Activated CD4-positive, alpha-beta T cell treated with anti-CD3 and anti-CD28 coated beads for 24 hours (primary cell): Measurements from ENCODE around the gene PSMD11.

Source experiments
- DNase-seq, 2 donors: peaks; one replicate each; pipeline ENCODE4 v3.0.0-alpha.2; 2020; ENCODE audit warnings: low read depth in 2 of 2

The PSMD11 gene

DNA sequence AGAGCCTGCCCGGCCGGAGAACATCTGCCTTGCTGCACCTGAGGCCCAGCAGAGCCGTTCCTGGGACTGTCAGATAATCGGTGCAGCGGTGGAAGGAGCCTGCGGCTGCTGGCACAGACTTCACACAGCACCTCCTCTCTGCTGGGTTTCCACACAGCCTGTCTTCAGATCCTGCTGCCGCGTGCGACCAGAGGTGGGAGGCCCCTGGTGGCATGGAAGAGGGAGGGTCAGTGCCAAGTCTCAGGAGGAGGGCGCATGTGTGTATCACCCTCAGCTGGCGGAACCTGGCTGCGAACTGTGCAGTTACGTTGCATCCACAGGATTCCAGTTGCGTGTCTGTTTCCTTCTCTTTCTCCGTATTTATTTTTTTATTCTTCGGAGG lies 45.8 kb downstream of the PSMD11 start:
- DNase-seq, result no peak

DNA sequence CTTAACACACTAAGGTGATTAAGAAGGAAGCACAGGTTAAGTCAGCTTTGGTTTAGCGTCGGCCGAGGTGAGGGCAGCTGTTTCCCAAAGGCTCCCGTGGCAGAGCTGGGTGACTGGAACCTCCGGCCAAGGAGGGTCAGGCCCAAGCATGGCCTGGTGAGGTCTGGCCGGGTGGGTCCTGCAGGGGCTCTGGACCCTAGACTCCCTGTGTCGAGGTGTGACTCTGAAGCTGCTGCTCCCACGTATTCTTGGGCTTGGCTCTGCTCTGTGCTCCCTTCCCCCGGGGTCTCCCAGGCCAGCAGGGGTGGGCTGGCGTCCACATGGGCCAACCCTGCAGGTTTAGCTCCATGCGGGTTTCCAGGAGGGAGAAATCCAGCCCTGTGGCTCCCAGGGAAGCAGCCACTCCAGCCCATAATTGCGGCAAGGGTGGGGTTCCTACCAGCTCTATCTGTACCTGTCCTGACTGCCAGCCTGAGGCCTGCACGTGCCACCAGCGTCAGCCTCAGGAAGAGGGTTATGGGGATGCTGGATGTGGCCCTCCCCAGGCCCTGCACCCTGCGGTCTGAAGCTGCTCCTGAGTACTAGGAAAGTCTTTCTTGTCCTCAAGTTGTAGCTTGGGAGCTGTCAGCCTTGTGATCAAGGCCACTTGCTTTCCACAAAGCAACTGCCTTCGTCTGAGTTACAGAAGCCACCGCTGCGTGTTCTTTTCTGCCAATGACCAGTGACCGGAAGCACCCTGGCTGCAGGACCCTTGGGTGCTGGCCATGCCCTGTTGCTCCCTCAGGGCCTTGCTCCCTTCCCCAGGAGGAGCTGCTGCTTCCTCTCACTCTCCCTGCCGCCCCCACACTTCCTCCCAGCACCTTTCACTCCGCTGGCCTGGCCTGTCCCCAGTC lies 47.3 kb downstream of the PSMD11 start:
- DNase-seq, result no peak

DNA sequence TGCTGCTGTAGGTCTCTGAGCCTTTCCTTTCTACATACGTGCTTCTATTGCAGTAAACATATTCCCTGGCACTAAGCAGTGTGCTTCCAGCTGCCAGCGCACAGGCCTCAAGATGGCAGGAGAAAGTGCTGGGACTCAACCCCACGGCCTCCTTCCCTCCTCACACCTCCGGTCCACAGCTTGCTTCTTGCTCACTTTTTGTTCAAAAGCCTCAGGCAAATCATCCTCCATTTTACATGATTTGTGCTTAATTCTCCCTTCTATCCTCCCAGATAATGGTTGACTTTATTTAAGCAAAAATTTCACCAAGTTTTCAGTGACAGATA lies 47.9 kb downstream of the PSMD11 start:
- DNase-seq, result no peak

DNA sequence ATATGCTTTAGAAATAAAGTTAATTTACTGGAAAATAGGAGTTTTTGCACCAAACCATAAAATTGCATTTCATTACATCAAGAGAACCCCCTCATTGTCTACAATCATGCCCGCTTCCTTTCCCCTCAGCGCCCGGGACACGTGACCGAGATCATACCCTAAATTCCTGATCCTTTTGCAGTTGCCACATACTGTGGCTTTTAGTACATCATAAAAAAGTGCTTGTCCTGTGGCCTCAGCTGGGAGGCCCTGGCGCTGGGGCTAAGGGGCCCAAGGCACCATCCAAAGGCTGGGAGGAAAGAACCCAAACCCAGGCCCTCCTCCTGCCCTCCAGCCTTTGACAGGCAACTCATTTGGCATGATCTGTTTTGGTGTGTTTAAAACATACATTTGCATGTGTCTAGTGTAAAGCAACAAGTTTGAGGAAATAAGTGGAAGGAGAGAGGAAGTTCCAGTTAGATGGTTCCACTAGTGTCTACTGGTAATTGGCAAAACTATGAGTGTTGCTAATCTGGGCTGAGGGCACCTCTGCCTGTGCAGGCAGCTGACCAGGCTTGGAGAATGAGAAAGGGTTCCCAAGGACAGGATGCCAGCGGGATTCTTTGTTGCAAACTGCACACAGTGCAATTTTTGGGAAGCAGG lies 48.5 kb downstream of the PSMD11 start:
- no peak for DNase-seq

DNA sequence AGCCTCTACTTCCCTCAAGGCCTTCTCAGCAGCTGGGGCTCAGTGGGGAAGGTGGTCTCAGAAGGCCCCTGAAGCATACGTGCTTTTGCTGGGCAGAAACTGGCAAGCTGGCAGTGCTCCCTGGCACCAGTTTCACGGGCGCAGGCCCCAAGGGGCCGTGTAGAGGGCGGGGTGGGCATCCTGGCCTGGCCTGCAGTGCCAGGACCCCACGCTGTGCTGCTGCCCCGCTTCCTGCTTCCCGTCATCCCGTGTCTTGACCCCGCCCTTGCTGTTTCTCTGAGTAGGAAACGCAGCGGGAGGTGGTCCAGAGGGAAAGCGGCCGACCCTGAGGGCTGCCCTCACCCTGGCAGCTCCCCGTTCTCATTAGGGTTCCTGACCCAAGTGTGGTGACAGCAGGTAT lies 49.3 kb downstream of the PSMD11 start:
- no peak for DNase-seq

DNA sequence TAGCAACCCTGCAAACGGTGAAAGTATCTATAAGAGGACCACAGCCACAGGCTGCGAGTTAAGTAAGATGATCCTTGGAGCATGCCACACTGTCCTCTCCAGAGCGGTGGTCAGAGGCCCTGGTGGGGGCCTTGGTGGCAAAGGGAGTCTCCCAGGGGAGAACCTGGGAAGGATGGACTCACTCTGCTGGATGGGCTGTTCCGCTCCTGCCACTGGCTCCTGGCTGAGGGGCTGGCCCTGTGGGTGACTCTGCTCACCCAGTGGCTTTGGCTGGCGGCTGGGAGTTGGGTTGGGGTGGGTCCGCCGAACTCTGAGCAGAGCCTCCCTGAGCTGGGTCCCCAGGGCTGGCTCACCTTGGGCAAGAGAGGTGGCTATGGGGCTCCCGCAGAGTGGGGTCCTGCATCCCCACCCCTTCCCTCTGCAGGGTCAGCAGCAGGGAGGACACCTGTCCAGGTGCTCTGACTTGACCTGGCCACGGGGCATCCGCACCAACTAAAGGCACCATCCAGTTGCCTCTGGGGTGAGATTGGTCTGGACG lies 49.7 kb downstream of the PSMD11 start:
- no peak for DNase-seq

DNA sequence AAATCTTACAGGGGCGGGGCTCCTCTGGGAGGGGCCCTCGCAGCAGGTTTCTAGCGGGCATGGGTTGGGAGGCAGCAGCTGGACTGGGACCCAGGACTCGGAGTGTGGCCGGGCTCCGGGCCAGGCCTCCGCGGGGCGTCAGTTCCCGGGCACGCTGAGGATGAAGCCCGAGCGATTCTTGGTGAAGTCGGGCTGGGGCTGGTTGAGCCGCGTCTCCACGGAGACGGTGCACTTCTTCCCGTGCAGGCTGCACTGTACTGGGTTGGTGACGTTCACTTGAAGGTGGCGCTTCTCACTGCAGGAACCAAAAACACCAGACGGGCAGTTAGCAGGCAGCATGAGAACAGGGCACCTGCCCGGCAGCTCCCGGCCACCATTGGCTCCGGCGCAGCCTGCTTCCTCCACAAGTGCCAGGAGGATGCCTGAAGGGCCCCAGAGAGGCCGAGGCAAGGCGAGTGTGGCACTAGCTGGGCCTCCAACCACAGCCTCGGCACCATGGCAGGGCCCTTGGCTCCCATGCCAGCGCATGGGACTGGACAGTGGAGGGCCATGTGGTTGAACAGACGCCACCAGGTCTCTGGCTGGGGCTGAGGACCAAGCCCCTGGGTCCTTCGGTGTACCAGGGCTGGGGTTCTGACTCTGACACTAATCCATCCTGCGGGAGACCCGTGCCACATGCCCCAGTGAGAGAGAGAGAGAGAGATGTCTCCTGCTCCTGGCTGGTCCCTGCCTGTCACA lies 50.5 kb downstream of the PSMD11 start:
- no peak for DNase-seq

DNA sequence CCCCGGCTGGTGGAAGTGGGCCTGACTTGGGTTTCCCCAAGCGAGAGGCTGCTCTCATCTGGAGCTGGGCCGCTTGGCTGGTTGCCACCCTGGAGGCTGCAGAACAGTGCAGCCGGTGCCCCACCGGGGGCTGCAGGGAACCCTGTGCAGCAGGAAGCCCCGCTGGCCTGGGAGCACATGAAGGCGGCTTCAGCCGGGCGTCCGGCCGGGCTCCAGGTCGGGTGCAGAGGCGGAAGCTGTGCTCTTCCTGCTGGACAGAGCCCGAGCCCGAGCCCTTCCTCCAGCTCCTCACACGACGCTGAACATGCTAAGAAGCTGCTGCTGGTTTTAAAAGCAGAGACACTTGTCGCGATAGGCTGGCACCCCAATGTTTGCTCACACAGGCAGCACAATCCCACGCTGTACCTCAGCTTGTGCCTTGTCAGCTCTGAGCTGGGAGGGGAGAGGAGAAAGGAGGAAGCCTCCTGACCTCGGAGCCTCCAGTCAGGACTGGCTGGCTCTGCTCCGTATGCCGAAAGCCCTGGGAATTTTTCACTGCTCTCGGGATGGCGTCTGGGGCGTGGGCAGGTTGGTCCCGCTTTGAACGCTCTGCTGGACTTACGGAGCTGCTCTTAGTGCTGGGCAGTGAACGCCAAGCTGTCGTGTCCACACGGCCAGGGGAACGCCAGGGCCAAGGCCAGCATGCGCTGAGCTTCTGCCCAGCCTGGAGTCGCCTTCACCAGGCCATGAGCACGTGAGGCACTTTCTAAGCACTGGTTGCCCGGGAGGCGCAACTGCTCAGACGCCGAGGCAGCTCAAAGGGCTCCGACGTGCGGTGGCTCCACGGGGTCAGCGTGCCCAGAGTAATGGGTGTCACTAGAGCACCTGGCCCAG lies 51.3 kb downstream of the PSMD11 start:
- DNase-seq, result no peak

DNA sequence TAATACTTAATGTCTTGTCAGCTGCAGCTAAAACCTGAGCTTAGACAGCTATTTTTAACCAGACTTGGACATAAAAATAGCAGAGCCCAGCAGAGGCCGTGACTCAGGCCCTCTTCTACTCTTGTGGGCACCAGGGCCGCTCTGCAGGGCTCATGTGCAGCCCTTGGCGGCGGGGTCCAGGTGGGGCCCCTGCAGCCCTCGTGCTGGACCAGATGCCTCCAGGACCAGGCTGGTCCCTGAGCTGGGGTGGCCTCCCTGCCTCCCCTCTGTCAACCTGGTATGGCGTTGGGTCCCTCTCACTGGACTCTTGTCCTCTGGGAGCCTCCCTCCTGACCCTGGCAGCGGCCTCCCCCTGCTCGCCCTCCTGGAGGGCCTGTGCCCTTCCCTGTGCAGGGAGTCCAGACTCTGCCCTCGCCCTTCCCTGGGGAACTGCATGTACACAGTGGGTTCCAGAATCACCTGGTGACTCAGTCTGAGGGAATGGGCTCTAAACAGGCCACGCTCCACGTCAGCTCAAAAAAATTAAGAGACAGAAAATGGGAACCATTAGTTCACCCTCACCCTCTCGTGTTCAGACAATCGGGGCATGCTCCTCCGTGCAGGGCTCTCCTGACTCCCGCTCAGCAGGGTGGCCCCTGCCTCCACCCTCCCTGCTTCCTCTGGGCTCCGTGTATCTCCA lies 52.2 kb downstream of the PSMD11 start:
- no peak for DNase-seq

DNA sequence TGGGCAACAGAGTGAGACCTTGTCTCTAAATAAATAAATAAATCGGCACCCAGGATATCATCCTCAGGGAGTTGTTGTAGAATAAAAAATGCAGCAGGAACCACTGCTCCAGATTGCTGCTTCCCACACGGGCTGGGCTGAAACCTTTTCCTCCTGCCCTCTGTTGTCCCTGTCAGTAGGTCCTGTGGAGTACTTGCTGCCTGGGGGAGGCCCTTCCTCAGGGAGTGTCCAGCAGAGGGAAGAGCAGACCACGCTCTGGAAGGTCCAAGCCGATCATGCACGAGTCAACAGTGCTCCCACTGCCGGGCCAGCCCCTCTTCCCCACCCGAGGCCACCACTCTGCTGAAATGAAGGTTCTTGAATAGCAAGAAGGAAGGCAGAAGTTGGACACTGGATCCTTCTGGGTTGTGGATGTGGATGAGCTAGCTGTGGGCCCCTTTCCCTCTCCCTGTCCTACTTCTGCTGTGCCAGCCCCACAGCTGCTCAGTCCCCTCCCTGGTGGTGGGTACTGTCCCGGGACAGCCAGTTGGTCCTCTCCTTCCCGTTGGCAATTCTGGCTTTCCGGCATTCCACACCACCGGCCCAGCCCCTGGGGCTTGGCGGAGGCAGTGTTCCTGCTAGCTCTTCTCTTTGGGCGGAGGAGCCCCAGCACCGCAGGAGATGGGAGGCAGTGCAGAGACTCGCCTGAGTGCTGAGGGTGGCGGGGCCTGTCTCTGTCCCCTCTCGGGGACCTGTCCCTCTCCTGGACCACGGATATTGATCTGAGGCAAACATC lies 53.3 kb downstream of the PSMD11 start:
- DNase-seq, result no peak

DNA sequence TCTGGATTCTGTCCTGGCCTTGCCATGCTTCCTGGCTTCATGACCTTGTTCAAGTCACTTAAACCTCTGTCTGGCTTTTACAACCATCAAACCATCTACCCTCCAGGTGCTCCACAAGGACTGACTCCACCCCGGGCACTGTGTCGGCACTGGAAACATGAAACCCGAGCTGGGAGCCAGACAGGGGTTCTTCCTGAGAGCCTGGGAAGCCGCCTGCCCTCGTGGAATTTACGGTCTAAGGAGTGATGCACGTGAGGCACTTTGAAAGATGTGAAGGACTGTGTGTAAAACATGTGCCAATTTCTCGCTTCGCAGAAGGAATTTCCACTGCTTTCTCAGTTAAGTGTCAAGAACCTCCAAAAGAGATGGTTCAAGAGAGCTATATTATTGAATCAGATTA lies 54.1 kb downstream of the PSMD11 start:
- DNase-seq, result no peak

DNA sequence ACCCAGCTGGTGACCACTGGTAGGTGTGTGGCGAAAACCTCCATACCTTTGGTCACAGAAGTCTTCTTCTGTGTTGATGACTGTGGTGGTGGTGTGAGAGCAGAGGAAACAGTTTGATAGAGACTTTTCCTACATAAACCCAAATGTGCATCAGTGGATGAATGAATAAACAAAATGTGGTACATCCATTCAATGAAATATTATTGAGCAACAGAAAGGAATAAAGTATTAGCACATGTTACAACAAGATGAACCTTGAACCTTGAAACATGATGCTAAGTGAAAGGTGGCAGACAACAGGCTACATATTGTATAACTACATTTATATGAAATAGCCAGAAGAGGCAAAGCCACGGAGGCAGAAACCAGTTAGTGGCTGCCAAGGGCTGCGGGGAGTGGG lies 57.7 kb downstream of the PSMD11 start:
- no peak for DNase-seq

DNA sequence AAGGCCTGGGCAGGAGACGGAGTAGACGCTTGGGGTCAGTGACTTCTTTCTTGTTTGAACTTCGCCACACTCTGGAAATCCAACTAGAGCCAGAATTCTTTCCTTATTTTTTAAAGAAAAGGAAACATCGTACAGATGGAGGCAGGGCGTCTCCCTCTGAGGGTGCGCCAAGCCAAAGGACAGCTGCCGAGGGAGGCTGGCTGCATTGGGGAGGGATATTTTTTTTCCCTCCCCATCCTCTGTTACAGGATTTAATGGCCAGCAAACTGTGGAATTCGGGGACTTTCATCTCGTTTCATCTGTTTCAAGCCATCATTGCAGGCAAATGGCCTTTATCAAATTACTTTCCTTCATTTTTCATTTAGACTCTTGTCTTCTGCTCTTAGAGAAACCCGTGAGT lies 58.4 kb downstream of the PSMD11 start:
- DNase-seq, result no peak

DNA sequence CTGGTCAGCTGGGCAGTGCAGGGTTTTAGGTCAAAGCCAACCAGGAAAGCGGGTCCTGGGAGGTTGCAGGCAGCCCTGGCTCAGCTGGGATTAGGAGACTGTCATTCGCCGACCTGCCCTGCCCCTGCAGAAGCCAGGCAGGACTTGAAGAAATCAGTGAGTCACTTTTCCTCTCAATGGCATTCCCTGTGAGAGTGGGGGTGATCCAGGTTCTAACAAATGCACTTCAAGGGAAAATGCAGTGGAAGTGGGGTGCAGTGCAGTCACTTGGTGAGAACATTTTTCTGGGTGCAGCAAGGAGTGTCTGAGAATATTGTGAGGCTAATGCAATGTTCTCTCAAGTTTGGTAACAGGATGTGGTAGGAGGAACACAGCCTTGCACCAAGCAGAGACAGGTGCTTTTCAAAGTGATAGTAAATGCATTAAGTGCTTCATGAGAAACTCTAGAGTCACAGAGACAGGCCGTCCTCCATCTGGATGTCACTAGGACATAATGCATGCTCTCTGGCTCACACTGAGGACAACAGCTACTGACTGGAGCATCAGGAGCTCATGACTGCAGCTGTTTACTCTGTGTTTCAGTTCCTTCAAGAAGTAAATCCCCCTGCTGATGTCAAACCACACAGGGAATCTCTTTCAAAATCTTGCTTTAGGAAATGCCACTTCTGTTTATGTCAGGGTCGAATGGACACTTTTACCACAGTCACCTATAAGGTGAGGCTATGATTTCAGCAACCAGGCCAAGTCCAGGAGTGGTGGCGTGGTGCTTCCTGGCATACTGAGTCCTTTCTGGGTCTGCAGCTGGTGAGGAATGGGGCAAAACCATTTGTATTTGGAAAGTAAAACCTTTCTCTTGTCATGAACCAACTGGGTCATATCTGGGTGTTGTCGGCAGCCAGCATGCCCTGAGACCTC lies 59.2 kb downstream of the PSMD11 start:
- no peak for DNase-seq

DNA sequence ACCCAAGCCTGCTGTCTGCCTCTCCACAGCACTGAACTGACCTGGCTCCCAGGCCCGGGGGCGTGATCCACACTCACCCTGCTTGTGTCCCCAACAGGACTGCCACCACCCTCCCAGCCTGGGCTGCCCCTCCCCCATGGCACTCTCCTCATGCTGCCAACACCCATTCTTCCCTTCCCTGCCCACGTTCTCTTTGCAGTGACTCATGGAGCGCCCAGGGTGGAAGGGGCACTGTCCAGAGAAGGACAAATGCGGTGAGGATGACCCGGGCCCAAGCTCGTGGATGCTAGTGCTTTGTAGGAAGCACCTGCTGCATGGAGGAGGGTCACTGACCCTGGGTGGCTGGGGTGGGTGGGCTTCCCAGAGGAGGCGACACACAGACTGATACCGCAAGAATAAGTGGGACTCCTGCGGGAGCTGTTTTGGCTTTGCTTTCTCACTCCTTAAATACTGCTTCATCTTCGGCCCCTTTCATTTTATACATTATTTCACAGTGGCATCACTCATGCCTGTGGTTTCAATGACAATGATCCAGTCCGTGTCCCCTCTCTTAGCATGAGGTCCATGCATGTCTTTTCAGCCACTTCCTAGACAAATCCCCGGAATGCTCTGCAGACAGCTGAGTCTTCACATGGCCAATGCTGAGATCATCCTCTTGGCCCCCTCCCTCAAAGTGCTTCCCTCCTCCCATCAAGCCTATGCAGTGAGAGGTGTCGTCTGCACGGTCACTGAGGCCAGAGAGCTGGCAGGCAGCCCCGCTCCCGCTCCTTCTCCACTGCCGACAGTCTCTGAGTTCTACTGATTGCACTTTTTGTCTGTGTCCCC lies 60.1 kb downstream of the PSMD11 start:
- no peak for DNase-seq

DNA sequence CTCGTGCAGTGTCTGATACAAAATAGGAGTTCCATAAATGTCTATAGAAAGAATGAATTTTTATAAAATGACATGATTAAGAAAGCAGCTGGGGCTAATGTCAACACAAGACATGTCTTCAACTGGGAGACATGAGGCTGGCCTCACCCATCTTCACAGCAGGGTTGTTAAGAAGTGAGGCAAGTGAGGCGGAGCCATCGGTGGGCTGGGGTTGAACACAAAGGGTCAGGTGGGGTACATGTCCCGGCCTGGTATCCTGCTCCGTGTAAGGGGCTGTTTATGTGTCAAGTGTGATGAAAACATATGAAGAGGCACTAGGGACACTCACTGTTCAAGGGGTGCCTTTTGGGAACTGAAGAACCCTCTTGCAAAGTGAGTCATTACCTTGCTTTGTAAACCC lies 64.6 kb downstream of the PSMD11 start:
- no peak for DNase-seq

DNA sequence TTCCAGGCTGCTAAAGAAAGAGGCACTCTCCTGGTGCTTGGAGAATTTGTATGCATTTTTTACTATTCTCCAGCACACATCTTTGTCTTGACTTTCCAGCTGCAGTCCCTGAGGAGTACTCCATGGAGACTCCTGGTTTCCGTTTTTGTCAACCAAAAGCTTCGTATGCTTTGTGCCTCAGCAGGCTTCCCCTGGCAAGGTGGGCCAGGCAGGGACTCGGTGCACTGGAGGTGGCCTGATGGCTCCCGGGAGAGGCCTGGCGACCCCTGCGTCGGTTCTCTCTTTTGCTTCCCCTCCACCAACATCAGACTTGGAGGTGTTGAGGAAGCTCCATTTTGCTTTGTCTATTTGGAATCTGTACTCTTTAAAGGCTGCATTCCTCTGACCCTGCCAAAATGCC lies 66.2 kb downstream of the PSMD11 start:
- no peak for DNase-seq

DNA sequence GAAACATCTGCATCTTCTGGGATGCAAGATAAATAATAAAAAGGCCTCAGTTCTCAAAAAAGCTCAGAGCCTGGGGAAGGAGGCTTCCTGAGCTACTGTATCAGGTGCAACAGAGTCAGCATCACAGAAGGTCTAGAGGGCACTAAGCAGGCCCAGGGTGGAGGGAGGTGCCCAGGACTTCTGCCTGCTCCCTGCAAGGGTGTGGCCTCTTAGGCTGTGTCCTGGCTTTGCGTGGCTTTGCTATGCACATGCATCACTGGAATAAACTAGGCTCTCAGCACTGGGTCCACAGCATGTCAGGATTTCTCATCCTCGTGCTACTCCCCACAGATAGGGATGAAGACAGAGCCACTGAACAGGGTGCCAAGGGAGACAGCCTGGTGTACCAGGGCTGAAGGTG lies 68.0 kb downstream of the PSMD11 start:
- no peak for DNase-seq
